Stimulated activated CD4-positive, alpha-beta T cell treated with anti-CD3 and anti-CD28 coated beads, TNF-alpha, amount 100 ng/mL, for 4 hours (primary cell): ENCODE data around the gene FHL3.
"Not testable (repeated sequence)": the region's sequence is repeated elsewhere in the genome, so short reads cannot be mapped to it uniquely, and the experiment has no call there.

Experiments used
- DNase-seq, 3 experiments: peaks; one replicate each; pipeline ENCODE4 v3.0.0-alpha.2; 2020; ENCODE audit warnings: low read depth in 3 of 3

The FHL3 gene

DNA sequence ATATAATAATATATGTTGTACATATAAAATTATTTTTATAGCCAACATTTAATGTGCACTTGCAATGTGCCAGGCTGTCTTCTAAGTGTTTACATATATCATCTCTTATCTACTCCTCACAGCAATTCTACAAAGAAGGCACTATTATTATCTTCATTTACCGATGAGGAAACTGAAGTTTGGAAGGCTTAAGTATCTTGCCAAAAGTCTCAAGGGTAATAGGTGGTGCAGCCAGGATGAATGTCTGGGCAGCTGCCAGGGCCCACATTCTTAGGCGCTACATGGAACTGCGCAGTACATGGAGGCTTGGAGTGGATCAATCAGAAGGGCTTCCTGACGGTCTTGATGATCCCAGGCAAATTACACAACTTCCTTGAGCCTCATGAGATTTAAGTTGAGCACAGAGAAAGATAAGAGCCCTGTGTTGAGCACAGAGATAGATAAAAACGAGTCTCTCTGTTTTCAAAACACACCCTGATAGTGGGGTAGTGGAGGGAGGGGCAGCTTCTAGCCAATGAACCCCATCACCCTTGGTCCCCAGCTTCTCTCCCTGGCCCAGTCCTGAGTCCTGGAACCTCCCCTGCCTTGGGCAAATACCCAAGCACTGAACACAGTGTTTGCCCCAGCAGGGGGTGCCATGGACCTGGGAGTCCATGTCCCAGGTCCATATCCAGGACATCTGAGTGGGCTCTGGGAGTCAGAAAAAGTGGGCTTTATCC lies 32.1 kb upstream of the FHL3 start:
- DNase-seq: no peak

DNA sequence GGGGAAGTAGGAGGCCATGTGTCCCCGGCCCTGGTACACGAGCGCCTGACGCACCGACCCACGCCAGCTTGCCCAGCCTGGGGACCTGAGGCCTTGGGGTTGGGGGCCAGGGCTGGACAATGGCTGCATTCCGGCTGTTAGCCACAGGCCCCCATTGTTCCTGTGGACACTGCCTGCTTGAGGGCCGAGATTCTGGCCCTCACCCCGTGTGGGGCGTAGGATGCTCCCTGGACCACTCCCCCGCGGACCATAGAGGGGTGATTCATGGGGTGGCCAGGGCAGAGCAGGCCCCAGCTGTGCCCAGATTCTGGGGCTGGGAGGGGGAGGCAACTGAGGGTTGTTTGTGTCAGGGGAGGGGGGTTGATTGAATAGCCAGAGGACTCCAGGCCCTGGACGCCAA lies 29.6 kb upstream of the FHL3 start:
- no peak for DNase-seq

DNA sequence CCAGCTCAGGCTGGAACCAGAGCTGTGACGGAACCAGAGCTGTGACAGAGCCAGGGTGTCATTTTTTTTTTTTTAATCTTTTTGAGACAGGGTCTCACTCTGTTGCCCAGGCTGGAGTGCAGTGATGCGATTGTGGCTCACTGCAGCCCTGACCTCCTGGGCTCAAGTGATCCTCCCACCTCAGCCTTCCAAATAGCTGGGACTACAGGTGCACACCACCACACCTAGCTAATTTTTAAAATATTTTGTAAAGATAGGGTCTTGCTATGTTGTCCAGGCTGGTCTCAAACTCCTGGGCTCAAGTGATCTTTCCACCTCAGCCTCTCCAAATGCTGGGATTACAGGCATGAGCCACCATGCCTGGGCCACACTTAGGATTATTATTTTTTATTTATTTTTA lies 27.7 kb upstream of the FHL3 start:
- not testable (repeated sequence) for DNase-seq

DNA sequence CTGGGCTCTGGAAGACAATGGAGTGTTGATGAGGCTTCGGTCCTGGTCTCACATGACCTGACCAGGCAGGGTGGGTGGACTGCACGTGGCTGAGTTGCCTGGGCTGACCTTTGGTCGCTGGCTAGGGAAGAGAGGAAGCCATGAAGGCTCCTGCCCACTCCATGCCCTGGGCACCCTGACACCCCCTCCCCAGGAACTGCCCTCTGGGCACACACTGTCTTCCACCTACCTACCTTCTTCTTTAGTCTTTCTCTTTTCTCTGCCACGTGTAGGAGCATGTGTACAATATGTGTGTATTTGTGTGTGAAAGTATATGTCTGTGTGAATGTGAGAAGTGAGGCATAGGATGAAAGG lies 26.2 kb upstream of the FHL3 start:
- no peak for DNase-seq

DNA sequence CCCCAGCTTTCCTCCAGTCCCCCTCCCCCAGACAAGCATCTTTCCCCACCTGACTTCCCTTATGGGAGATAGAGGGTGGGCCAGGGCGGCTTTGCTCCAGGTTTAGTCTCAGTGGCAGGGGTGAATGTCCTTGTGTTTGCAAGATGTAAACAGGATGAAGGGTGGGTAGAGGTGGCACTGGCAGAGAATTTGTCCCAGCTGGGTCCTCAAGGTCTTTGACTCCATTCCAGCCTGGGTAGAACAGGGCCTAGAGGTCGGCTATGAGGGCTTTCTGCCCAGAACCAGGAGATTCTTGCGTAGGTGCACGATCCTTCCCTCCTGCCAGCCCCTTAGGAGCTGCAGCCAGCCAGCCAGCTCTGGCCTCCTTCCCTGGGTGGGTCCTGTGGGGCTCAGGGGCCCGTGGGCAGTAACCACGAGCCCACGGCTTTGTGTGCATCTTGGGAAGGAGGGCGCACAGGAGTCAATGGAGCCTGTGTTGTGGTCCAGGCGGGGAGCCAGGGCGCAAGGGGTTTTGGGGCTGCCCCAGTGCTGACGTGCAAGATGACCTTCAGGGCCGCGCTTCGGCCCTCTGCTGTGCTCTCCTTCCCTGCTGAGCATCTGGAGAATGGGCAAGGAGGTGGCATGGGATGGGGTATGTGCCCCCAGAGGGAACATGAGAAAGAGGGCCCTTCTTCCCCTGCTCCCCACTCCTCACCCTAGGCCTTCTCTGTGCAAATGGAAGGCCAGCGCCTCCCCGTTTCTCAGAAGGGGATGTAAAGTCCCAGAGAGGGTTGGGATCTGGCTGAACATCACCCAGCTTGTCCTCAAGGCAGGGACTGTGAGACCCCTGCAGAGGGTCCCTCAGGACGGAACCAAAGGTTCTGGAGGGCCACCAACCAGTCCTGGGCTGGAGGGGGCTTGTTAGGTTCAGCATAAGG lies 25.5 kb upstream of the FHL3 start:
- no peak for DNase-seq

DNA sequence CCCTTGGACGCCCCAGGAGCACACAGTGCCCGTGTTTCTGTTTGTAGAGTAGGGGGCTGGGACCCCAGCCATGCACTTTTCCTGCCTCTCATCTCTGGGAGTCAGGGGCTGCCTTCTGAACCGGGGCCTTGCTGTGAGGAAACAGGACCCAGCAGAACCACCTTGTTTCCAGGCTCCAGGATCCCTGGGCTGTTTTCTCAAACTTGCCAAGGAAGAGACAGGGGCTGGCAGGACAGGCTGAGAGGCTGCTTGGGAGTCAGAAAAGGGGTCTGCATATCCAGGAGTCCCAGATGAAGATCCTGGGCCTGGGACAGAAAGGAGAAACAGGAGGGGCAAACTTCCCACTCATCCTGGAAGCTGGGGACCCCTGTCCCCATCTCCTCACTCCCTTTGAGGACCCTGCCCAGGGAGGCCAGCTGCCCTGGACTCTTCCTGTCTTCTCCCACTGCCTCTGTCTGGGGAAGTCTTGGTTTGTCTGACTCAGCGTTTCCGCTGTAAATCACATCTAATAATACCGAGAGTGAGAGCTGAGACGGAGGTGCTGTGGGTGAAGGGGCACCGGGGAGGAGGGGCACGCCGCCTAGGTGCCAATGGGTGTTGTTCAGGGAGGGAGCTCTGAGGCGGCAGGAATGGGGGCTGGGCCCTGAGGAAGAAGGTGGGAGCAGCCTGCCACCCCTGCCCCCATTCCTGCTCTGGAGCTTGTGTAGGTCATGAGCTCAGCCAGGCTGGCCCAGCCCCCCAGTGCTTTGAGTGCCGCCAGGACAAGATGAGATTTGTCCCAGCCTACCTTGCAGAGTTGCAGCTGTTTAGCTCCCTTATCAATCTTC lies 24.6 kb upstream of the FHL3 start:
- DNase-seq: peak in 2 of 3 experiments; percentile 38 to 62

DNA sequence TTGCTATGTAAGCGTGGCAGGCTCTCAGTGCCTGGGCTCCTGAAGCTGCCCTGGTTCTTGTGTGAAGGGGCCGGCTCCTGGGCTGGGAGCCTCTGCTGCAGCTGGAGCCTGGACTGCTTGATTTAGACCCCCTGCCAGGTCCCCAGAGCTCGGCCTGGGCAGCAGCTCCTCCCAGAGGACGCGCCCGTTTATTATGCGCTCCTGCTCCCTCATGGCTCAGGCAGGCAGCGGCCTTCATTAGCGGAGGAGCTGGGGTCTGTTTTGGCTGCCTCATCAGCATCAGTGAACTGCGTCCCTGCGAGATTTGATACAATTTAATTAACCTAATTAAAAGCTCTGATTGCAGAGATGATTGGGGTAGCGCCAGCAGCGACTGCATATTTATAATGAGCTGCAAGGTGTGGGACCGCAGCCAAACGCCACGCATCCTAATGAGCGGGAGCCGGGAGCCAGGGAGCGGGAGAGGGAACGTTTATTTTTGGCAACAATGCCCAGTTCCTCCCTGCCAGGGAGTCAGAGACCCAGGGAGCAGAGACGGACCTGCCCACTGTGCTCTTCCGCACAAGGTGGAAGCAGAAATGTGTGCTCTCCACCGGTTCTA lies 23.9 kb upstream of the FHL3 start:
- no peak for DNase-seq

DNA sequence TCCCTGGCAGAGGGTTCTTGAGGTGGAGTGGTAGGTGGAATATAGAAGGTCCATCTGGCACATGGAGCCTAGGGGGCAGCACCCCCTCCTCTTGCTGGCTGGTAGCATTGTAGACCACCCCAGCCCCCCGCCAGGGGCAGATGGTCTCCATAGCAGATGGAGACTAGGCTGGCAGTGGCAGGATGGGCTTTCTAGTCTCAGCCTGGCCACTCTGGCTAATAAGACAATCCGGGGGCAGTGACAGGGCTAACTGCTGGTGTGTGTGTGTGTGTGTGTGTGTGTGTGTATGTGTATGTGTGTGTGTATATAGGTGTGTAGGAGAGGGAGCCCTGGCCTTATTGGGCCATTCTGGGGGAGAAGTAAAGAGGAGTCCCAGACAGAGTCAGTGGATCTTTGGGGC lies 23.4 kb upstream of the FHL3 start:
- no peak for DNase-seq

DNA sequence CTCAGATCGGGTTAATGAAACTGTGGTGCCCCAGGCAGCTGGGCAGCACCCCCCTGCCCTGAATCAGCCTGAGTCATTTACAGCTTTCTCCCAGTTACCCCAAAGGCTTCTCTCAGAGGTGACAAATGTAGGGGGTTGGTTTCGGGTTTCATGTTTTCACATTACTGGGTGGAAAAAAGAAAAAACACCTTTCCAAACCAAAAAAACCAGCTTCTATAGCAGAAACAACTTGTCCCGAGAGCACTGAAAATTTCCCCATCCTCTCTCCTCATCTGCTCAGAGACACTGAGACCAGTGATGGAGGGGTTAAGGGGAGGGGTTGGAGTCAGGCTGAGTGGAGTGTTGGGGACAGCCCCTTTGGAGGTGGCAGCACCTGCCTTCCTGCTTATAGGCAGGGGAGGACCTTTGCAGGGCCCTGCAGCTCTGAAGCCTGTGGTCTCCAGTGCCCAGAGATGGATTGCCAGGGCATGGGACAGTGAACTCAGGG lies 22.8 kb upstream of the FHL3 start:
- no peak for DNase-seq

DNA sequence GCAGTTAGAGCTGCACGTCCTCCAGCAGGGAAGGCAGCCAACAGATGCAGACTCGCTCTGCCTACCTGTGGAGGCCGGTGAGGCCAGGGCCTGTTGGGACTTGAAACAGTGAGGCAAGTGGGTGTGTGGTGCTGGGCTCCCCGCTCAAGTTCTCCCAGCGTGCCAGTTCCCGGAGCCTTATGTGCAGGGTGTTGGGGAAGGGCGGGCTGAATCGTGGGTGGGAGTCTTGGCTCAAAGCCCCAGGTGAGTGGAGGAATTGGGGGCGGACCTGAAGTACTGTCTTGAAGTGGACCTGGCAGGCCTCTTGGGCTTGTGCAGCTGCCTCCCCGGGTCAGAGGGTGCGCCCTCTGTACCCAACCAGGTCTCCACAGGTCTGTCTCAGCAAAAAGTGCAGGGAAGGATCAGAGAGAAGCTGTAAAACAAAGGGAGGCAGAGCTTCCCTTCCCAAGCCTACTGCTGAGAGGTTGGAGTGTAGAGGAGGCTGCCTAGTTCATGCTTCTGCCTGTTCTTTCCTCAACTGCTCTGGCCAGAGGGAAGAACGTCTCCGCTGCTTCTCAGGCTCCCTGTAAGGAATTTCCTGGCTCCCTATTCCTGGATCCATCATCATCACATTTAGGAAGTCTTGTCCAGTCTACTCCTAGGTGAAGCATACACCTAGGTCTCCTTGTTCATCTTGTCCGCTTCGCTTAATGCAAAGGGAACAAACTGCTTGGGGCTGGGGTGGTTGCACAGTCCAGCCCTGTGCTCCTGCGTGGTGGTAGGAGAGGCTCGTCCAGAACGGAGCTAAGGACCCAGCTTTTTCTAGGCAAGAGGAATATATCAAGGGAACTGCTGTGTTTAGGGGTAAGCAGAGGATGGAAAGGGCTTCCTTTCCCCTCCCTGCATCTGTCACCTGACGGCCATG lies 22.1 kb upstream of the FHL3 start:
- no peak for DNase-seq

DNA sequence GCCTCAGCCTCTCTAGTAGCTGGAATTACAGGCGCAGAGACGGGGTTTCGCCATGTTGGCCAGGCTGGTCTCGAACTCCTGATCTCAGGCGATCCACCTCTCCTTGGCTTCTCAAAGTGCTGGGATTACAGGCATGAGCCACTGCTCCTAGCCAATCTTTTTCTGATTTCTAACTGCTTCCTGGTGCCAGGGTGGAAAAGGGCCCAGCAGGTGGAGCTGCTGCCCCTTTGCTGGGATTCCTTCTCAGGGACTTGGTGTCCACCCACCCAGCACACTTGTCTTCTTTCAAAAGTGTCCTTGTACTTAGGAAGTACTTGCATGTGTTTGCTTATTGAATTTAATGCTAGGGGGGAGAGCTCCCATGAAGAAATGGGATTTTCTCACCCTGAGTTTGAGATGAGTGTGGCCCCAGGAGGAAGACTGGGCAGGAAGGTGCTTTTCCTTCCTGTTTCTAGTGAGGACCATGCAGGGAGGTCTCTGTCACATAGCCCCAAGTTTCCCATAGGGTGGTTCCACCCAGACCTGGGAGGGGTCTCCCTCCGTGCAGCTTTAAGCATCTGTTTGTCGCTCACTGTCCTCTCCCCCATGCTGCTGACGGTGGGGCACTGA lies 21.4 kb upstream of the FHL3 start:
- DNase-seq: no peak

DNA sequence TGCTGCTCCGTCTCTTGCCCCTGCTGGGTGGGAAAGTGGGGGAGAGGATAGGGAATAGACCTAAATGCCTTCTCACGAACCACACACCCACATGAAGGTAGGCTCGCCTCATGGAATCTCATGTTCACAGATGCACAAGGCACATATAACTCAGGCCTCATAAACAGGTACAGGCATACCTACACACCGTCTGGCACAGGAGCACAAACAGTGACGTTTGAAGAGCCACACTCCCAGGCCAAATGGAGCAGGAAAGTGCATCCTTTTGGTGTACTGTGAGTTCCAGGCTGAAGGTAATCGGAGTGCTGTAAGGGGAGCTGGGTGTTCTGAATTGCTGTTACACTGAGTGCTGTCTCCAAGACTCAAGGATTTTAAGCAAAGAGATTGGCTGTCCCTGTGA lies 20.4 kb upstream of the FHL3 start:
- DNase-seq: no peak

DNA sequence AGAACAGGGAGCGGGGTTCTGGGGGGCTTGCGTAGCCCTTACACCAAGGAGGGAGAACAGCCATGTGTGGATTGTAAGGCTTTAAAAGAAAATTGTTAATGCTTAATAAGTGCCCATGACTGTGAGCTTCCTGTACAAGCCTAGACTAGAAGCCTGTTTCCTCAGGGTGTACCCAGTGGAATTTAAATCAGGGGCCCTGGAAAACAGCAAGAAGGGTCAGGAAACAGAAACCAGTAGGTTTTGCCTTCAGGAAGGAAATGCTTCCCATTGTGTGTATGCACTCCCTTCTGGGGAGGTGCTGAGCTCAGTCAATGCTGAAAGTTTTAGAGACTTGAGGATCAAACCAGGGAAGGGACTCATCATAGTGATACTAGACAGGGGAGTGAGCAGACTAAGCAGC lies 19.9 kb upstream of the FHL3 start:
- no peak for DNase-seq

DNA sequence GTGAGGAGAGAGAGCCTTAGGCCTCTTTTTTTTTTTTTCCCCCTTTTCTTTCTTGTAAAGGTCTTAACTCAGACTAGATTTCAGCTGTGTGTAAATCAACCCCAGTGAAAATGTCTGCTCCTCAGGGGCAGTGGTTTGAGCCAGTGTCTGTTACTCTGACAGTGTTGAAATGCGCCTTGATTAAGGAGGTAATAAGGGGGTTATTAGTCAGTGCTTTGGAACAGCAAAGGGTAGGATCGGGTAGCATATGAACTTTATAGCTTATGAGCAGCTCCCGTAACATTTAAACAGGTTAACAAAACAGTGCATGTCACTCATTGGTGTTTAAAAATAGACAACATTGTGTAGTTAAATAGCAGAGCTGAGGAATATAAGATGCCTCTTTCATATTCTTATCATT lies 17.5 kb upstream of the FHL3 start:
- DNase-seq: no peak

DNA sequence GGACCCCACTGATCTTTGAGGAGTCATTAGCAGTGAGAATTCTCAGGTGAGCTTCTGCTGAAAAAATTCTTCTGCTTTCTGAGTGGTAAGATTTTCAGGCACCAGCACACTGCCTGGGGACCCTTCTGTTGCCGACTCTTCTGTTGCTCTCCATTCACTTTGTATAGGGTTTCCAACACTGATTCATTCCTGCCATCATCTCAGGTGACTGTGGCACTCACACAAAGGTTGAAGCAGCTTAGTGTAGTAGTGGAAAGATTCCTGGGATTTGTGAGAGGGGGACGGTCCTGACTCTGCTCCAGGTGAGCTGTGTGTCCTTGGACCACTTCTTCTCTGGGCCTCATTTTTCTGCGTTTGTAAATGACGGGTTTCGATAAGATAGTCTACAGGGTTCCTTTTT lies 16.7 kb upstream of the FHL3 start:
- DNase-seq: no peak

DNA sequence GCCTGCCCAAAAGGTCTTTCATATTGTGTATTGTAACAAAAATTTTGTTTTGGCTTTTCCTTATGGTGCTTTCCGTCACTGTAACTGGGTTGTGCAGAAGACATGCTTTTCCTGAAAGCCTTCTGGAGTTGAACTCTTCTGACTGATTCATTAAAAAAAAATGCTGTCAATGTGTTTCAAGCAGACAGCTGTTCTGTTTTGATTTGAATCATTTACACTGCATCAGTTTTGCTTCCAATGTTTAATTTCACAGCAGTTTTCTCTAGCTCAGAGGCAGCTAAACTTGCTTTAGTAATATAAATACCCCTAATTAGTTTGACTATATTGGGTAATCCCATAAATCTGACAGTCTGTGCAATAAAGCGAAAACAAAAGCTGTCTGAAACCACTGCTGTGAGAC lies 15.1 kb upstream of the FHL3 start:
- DNase-seq: no peak

DNA sequence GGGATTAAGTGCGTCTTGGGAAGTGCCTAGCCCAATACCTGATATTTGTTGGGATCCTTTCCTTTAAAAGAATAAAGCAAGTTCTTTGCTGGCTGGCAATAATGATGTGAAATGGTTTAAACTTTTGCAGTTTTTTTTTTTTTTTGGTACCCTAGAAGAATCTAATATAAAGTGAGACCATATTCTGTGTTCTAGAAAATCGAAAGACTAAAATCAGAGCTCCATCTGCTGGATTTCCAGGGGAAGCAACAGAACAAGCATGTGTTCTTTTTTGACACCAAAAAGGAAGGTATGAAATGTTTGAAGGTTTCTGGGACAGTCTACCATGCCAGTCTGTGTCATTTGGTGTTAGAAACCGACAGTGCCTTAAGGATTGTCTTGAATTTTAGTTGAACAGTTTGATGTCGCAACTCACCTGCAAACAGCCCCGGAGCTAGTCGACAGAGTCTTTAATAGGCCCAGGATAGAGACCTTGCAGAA lies 13.6 kb upstream of the FHL3 start:
- no peak for DNase-seq

DNA sequence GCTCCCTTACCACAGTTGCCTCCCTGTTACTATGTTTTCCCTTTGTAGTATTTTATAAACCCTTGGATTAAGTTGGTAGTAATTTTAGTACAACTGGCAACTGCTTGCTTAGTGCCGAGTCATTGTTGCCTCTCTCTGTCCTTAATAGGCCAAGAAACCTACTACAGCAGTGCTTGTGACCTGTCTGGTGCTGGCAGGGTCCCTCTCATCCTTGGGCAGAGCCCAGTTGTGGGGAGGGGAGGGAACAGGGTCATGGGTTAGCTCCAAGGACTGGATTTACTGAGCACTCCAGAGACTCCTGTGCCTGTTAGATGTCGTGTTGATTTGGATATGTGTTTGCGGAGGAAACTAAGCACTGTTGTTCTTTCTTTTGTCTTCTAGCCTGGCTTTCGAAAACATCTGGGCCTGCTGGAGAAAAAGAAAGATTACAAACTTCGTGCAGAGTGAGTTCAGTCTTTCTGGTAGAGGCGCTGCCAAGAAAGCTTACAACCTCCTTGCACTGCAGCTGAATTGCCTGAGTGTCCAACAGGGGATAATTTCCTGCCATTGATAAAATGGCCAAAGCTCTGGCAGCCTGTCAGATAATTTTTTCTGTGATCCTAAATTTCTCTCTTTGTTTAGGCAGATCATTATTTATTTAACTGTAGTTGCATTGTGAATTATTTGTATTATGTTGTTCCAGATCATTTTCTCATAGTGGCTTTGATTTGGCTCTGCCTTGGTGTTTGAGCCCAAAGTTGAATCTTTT lies 10.8 kb upstream of the FHL3 start:
- DNase-seq: no peak

DNA sequence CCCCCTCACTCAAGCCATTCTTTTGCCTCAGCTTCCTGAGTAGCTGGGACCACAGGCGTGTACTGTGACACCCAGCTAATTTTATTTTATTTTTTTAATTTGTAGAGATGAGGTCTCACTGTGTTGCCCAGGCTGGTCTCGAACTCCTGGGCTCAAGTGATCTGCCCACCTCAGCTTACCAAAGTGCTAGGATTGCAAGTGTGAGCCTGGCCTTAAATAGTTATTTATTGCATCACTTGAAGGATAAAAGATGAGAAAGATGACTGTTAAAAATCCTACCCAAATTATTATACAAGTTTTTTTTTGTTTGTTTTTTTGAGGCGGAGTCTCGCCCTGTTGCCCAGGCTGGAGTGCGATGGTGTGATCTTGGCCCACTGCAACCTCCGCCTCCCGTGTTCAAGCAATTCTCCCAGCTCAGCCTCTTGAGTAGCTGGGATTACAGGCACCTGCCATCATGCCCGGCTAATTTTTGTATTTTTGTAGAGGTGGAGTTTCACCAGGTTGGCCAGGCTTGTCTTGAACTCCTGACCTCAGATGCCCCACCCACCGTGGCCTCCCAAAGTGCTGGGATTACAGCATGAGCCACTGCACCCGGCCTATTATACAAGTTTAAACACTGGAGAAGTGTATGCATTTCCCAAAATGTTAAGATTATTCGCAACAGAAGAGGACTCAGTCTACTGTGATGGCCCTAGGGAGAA lies 9.6 kb upstream of the FHL3 start:
- DNase-seq: no peak
